ENCODE results near the gene CPEB2. TPM values are rescaled to one million over a fixed set of nuclear protein-coding genes. Genes with fewer than 3 reads are reported as not detected.

Gene CPEB2
- total and polyA plus RNA-seq, 7 donors, result 6.4 to 39.2 (median 27.5) TPM

DNA sequence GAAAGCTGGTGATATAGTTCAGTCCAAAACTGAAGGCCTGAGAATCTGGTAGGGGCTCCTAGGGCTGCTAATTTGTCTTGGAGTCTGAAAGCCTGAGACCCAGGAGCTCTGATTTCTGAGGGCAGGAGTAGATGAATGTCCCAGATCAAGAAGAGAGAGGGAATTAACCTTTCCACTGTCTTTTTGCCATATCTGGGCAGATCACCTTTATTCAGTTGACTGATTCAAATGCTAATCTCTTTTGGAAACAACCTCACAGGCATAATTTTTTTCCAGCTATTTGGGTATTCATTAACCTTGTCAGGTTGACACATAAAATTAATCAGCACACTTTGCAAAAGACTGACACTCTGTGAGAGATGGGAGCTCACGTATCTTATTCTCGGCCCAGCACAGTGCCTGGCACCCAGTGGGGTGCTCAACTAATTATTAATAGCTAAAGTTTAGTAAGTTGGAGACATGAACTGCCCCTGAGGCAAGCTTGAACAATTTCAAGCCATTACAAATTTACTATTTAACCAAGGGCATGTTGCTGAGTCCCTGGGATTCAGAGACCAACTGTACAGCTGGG is 114.3 kb downstream of the CPEB2 start:
- 84 to 87% methylated on average over 2 of the region's 2 CpGs for WGBS, 2 donors
- Histone ChIP-seq H3K4me1 (peaks cover 0 to 7% (median 3%) of the 10 kb centered on the region in 4 donors), H3K9me3 (peaks cover 0 to 2% (median 0%) of the 10 kb centered on the region in 4 donors), H3K27me3 (no peaks in the 10 kb centered on the region), H3K4me3 (no peak overlapping the region), H3K36me3 (no peaks in the 10 kb centered on the region), H3K27ac (no peak overlapping the region)
- no peak for DNase-seq
- TF ChIP-seq EP300 (IDR thresholded peaks at IDR 0.05) (no peak), POLR2A (IDR thresholded peaks at IDR 0.05) (no peak), POLR2AphosphoS5 (IDR thresholded peaks at IDR 0.05) (no peak)
- TF ChIP-seq, protein P1, sequence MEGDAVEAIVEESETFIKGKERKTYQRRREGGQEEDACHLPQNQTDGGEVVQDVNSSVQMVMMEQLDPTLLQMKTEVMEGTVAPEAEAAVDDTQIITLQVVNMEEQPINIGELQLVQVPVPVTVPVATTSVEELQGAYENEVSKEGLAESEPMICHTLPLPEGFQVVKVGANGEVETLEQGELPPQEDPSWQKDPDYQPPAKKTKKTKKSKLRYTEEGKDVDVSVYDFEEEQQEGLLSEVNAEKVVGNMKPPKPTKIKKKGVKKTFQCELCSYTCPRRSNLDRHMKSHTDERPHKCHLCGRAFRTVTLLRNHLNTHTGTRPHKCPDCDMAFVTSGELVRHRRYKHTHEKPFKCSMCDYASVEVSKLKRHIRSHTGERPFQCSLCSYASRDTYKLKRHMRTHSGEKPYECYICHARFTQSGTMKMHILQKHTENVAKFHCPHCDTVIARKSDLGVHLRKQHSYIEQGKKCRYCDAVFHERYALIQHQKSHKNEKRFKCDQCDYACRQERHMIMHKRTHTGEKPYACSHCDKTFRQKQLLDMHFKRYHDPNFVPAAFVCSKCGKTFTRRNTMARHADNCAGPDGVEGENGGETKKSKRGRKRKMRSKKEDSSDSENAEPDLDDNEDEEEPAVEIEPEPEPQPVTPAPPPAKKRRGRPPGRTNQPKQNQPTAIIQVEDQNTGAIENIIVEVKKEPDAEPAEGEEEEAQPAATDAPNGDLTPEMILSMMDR (IDR thresholded peaks at IDR 0.05), result no peak
- intact Hi-C loops (cut with DNase I), result no loop called here

DNA sequence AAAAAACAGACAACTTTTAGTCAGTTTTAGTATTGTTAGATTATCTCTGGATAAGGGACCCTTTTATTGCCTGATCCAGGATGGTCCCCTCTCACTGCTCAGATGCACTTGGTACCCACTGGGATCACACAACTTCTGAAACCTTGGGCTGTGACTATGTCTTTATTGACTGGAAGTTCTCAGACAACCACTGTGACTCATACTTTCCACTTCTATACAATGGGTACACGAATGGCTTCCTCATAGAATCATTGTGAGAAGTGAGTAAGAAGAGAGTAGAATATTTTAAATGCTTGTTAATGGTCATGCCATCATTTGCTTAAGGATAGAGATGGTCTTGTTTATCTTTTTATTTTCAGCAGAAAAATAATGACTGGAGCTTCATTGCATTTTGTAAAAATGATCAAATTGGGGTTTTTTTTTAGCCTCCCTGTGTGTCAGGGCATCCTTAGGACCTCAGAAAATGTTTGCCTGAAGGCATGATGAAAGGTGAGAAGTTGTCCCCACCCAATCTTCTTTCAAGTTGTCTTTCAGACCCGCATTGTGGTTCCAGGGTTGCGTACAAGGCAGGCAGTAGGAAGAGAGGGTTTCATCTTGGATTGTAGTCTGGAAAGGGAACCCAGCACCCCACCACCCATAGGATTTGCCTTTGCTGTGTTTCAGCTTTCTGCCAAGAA is 115.1 kb downstream of the CPEB2 start:
- intact Hi-C loops (cut with DNase I), result no loop called here
- peaks cover 0 to 7% (median 3%) of the 10 kb centered on the region in 4 donors for H3K4me1 ChIP-seq
- no peaks in the 10 kb centered on the region for H3K36me3 ChIP-seq
- no peaks in the 10 kb centered on the region for H3K27me3 ChIP-seq
- no peak overlapping the region for H3K4me3 ChIP-seq
- 72 to 81% methylated on average over 3 of the region's 3 CpGs for WGBS, 2 donors
- H3K9me3 ChIP-seq, result peaks cover 0 to 7% (median 0%) of the 10 kb centered on the region in 4 donors
- no peak for DNase-seq
- no peak for TF ChIP-seq EP300 (IDR thresholded peaks at IDR 0.05)
- TF ChIP-seq POLR2AphosphoS5 (IDR thresholded peaks at IDR 0.05), result no peak
- TF ChIP-seq, protein P1 (IDR thresholded peaks at IDR 0.05), result no peak
- TF ChIP-seq POLR2A (IDR thresholded peaks at IDR 0.05), result no peak
- no peak overlapping the region for H3K27ac ChIP-seq

DNA sequence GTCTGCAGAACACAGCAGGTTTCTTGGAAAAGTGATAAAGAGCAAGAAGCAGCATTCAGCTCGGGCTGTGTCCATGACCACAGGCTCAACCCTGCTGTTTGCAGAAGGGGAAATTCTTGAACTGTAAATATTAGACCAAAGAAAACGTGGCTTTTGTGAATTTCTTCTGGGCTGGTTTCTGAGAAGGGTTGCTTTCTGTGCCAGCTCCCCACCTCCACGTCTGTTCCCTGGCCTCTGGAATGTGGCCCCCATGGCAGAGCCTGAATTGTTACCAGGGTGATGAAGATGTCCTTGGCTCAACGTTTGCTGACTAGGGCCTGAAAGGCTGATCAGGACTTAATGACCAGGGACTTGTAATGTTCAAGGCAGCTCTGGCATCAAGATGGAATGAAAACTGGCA is 116.0 kb downstream of the CPEB2 start:
- H3K36me3 ChIP-seq, result no peaks in the 10 kb centered on the region
- TF ChIP-seq, protein P1 (IDR thresholded peaks at IDR 0.05), result no peak
- no peak for TF ChIP-seq POLR2A (IDR thresholded peaks at IDR 0.05)
- no peak for TF ChIP-seq POLR2AphosphoS5 (IDR thresholded peaks at IDR 0.05)
- TF ChIP-seq EP300 (IDR thresholded peaks at IDR 0.05), result no peak
- WGBS, 2 donors, result 33 to 50% methylated on average over 4 of the region's 4 CpGs
- H3K4me3 ChIP-seq, result no peak overlapping the region
- H3K4me1 ChIP-seq, result peaks cover 0 to 7% (median 3%) of the 10 kb centered on the region in 4 donors
- DNase-seq, result no peak
- intact Hi-C loops (cut with DNase I), result no loop called here
- H3K9me3 ChIP-seq, result peaks cover 0 to 7% (median 0%) of the 10 kb centered on the region in 4 donors
- H3K27ac ChIP-seq, result no peak overlapping the region
- no peaks in the 10 kb centered on the region for H3K27me3 ChIP-seq
